ENCODE measurements around the gene TSPAN11.

Gene TSPAN11

DNA sequence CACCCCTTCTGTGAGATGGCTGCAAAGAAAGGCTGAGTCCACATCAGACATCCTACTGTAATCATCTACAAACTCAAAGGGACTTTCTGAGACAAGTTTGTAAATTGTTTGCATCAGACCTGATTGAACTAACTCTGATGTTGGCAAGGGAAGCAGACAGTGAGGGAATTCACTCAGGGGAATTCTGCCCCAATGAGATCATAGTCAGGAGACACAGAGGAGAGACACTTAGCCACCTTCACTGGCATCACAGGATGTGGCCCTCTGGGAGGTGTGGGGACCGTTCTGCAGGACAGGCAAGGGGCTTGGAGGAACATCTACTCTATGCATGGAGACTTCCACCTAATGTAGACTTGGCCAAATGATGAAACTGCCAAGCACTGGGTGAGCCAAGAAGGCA lies 76.5 kb downstream of the TSPAN11 start:
- Histone ChIP-seq H3K27ac (replicated peaks; ENCODE audit: low read length) (no peak overlapping the region), H4K91ac (ENCODE audit: low read depth, low read length, poor library complexity) (no peak overlapping the region), H3K18ac (ENCODE audit: low read length) (no peak overlapping the region), H3K4me2 (ENCODE audit: insufficient read depth, low read length, poor library complexity, severe bottlenecking) (no peak overlapping the region), H3K4me3 (ENCODE audit: low read length in 2 of 2) (no peak overlapping the region), H3K36me3 (replicated peaks in 1 of 2; ENCODE audit: control insufficient read depth in 2 of 2, insufficient read depth in 2 of 2, low read length in 2 of 2) (no peaks in the 10 kb centered on the region), H3K9ac (ENCODE audit: low read depth, low read length, poor library complexity) (no peak overlapping the region), H3K79me1 (ENCODE audit: low read depth, low read length) (no peaks in the 10 kb centered on the region), H4K8ac (ENCODE audit: low read depth, low read length) (no peak overlapping the region), H3K4me1 (ENCODE audit: control insufficient read depth in 2 of 2, insufficient read depth in 1 of 2, low read depth in 1 of 2, low read length in 2 of 2) (peaks cover 0 to 3% of the 10 kb centered on the region in 2 donors), H3K23ac (ENCODE audit: low read depth, low read length, poor library complexity) (no peak overlapping the region), H2AFZ (ENCODE audit: low read length) (no peak overlapping the region), H2AK5ac (ENCODE audit: low read depth, low read length) (no peak overlapping the region), H3K4ac (ENCODE audit: low read length) (no peak overlapping the region), H2BK120ac (ENCODE audit: low read depth, low read length) (no peak overlapping the region), H2BK5ac (ENCODE audit: low read length) (no peak overlapping the region), H2BK12ac (ENCODE audit: low read length) (no peak overlapping the region), H3K27me3 (ENCODE audit: control insufficient read depth in 3 of 3, insufficient read depth in 3 of 3, low read depth in 1 of 3, low read length in 3 of 3) (peaks cover 0 to 2% (median 0%) of the 10 kb centered on the region in 3 experiments), H3K14ac (ENCODE audit: low read length) (no peak overlapping the region), H3K9me3 (replicated peaks in 1 of 2; ENCODE audit: control insufficient read depth in 2 of 2, insufficient read depth in 1 of 2, low read depth in 1 of 2, low read length in 2 of 2) (no peaks in the 10 kb centered on the region), H2BK15ac (ENCODE audit: low read length) (no peak overlapping the region)
- no peak for DNase-seq (ENCODE audit: low spot score)
- no CpG with 5 or more reads among the region's 1 CpG for WGBS, 2 donors (ENCODE audit: extremely low coverage in 2 of 2, insufficient read length in 2 of 2, insufficient replicate concordance in 1 of 2)

DNA sequence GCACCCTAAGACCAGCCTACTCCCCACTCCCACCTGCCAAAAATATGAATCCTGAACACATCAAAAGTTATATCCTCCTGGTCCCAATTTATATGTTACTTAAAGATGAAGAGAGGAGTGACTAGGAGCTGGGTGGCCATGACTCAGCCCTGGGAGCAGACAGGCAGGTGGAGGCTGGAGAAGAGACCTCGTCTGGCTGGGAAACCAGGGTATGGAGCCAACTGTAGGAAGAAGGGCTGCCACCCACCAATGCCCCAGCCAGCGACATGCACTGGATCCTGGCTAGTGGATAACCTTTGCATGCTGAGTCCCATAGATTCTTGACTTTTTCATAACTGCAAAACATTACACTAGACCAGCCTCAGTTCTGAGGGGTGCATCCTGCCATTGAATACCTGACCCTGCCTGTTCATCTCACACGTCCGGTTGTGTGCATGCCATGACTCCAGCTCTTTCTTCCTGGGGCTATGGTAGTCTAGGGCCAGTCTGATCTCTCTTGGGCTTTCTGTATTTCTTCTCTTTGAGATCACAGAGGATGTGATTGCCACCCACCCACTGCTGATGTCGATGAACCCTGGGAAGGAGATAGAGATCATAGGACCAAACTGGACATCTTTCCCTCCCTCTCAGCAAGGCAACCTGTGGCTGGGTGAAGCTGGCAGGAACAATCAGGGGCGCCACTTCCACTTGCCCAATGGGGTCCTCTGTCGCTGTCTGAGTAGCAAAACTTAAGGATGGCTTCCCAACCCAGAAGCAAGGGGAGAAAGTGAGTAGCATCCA lies 77.5 kb downstream of the TSPAN11 start:
- H3K9ac ChIP-seq (ENCODE audit: low read depth, low read length, poor library complexity), result no peak overlapping the region
- H2BK12ac ChIP-seq (ENCODE audit: low read length), result no peak overlapping the region
- H2AK5ac ChIP-seq (ENCODE audit: low read depth, low read length), result peak overlapping the region; percentile 42
- no peak overlapping the region for H3K23ac ChIP-seq (ENCODE audit: low read depth, low read length, poor library complexity)
- WGBS, 2 donors (ENCODE audit: extremely low coverage in 2 of 2, insufficient read length in 2 of 2, insufficient replicate concordance in 1 of 2), result no CpG with 5 or more reads among the region's 7 CpGs
- H3K4me1 ChIP-seq (ENCODE audit: control insufficient read depth in 2 of 2, insufficient read depth in 1 of 2, low read depth in 1 of 2, low read length in 2 of 2), result peaks cover 0 to 3% of the 10 kb centered on the region in 2 donors
- no peak overlapping the region for H3K4ac ChIP-seq (ENCODE audit: low read length)
- peak overlapping the region; percentile 18 for H3K18ac ChIP-seq (ENCODE audit: low read length)
- H3K14ac ChIP-seq (ENCODE audit: low read length), result no peak overlapping the region
- DNase-seq (ENCODE audit: low spot score), result no peak
- no peak overlapping the region for H2BK15ac ChIP-seq (ENCODE audit: low read length)
- H3K27ac ChIP-seq (replicated peaks; ENCODE audit: low read length), result no peak overlapping the region
- no peak overlapping the region for H2BK120ac ChIP-seq (ENCODE audit: low read depth, low read length)
- H3K36me3 ChIP-seq (replicated peaks in 1 of 2; ENCODE audit: control insufficient read depth in 2 of 2, insufficient read depth in 2 of 2, low read length in 2 of 2), result no peaks in the 10 kb centered on the region
- no peak overlapping the region for H3K4me2 ChIP-seq (ENCODE audit: insufficient read depth, low read length, poor library complexity, severe bottlenecking)
- H3K27me3 ChIP-seq (ENCODE audit: control insufficient read depth in 3 of 3, insufficient read depth in 3 of 3, low read depth in 1 of 3, low read length in 3 of 3), result peaks cover 0 to 2% (median 0%) of the 10 kb centered on the region in 3 experiments
- H3K9me3 ChIP-seq (replicated peaks in 1 of 2; ENCODE audit: control insufficient read depth in 2 of 2, insufficient read depth in 1 of 2, low read depth in 1 of 2, low read length in 2 of 2), result no peaks in the 10 kb centered on the region
- H2AFZ ChIP-seq (ENCODE audit: low read length), result no peak overlapping the region
- no peak overlapping the region for H4K8ac ChIP-seq (ENCODE audit: low read depth, low read length)
- no peak overlapping the region for H3K4me3 ChIP-seq (ENCODE audit: low read length in 2 of 2)
- no peak overlapping the region for H4K91ac ChIP-seq (ENCODE audit: low read depth, low read length, poor library complexity)
- no peaks in the 10 kb centered on the region for H3K79me1 ChIP-seq (ENCODE audit: low read depth, low read length)
- H2BK5ac ChIP-seq (ENCODE audit: low read length), result peak overlapping the region; percentile 54

DNA sequence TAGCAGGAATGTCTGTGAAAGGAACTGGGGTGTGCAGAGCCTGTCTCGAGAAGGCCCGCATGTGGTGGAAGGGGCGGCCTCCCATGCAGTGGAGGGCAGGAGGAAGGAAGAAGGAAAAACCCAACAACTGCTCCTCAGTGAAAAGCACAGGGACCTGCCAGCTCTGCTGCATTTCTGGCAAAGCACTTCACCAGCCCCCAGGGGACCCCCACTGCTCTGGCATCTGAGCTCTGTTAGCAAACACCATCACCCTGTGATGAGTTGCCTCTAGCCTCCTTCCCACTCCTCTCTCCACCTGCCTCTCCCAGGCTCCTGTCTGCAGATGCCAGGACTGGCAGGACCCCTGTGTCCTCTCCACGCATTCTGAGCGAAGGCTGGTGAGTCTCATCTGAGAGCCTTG lies 78.1 kb downstream of the TSPAN11 start:
- Histone ChIP-seq H3K4ac (ENCODE audit: low read length) (no peak overlapping the region), H3K23ac (ENCODE audit: low read depth, low read length, poor library complexity) (no peak overlapping the region), H3K4me3 (ENCODE audit: low read length in 2 of 2) (no peak overlapping the region), H2AK5ac (ENCODE audit: low read depth, low read length) (peak overlapping the region; percentile 42), H2BK12ac (ENCODE audit: low read length) (no peak overlapping the region), H3K18ac (ENCODE audit: low read length) (peak overlapping the region; percentile 13), H3K9me3 (replicated peaks in 1 of 2; ENCODE audit: control insufficient read depth in 2 of 2, insufficient read depth in 1 of 2, low read depth in 1 of 2, low read length in 2 of 2) (no peaks in the 10 kb centered on the region), H3K36me3 (replicated peaks in 1 of 2; ENCODE audit: control insufficient read depth in 2 of 2, insufficient read depth in 2 of 2, low read length in 2 of 2) (no peaks in the 10 kb centered on the region), H3K4me2 (ENCODE audit: insufficient read depth, low read length, poor library complexity, severe bottlenecking) (no peak overlapping the region), H3K9ac (ENCODE audit: low read depth, low read length, poor library complexity) (no peak overlapping the region), H3K14ac (ENCODE audit: low read length) (no peak overlapping the region), H2BK120ac (ENCODE audit: low read depth, low read length) (no peak overlapping the region), H2BK5ac (ENCODE audit: low read length) (peak overlapping the region; percentile 54), H2BK15ac (ENCODE audit: low read length) (no peak overlapping the region), H3K79me1 (ENCODE audit: low read depth, low read length) (no peaks in the 10 kb centered on the region), H4K91ac (ENCODE audit: low read depth, low read length, poor library complexity) (no peak overlapping the region), H3K27me3 (ENCODE audit: control insufficient read depth in 3 of 3, insufficient read depth in 3 of 3, low read depth in 1 of 3, low read length in 3 of 3) (peaks cover 0 to 2% (median 0%) of the 10 kb centered on the region in 3 experiments), H3K4me1 (ENCODE audit: control insufficient read depth in 2 of 2, insufficient read depth in 1 of 2, low read depth in 1 of 2, low read length in 2 of 2) (peaks cover 0 to 3% of the 10 kb centered on the region in 2 donors), H3K27ac (replicated peaks; ENCODE audit: low read length) (no peak overlapping the region), H2AFZ (ENCODE audit: low read length) (no peak overlapping the region), H4K8ac (ENCODE audit: low read depth, low read length) (no peak overlapping the region)
- no CpG with 5 or more reads among the region's 5 CpGs for WGBS, 2 donors (ENCODE audit: extremely low coverage in 2 of 2, insufficient read length in 2 of 2, insufficient replicate concordance in 1 of 2)
- DNase-seq (ENCODE audit: low spot score), result no peak

DNA sequence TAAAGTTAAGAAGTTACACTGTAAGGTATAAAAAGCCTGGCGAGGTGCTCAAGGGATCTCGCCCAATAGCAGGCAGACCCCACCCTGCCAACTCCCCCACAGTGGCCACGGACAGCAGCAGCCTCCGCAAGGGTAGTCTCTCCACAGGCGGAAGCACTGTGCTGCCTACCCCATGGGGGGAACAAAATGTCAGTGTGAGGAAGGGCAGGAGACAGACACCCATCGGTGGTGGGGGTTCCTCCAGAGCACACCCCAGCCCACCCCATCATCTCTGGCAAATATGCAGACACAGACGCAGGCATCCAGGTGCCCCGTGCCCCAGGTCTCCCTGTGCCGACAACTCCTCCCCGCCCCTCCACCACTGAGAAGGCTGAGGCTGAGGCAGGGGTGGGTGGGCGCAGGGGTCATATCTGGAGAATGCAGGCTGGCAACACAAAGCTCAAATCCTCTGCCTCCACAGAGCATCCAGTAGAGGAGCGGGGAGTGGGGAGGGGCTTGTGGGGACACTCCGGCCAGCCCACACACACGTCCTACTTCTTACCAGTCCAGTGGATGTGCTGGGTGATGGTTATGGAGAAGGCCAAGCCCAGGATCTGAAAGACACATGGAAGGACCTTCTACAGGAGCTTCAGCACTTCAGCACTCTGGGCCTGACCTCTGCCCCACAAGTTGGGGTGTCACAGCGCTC lies 78.9 kb downstream of the TSPAN11 start:
- WGBS, 2 donors (ENCODE audit: extremely low coverage in 2 of 2, insufficient read length in 2 of 2, insufficient replicate concordance in 1 of 2), result no CpG with 5 or more reads among the region's 15 CpGs
- Histone ChIP-seq H3K4me1 (ENCODE audit: control insufficient read depth in 2 of 2, insufficient read depth in 1 of 2, low read depth in 1 of 2, low read length in 2 of 2) (peaks cover 0 to 1% of the 10 kb centered on the region in 2 donors), H3K23ac (ENCODE audit: low read depth, low read length, poor library complexity) (peak overlapping the region; percentile 25), H4K91ac (ENCODE audit: low read depth, low read length, poor library complexity) (no peak overlapping the region), H3K4me3 (ENCODE audit: low read length in 2 of 2) (no peak overlapping the region), H3K9me3 (replicated peaks in 1 of 2; ENCODE audit: control insufficient read depth in 2 of 2, insufficient read depth in 1 of 2, low read depth in 1 of 2, low read length in 2 of 2) (no peaks in the 10 kb centered on the region), H2AK5ac (ENCODE audit: low read depth, low read length) (peak overlapping the region; percentile 34), H3K4me2 (ENCODE audit: insufficient read depth, low read length, poor library complexity, severe bottlenecking) (no peak overlapping the region), H3K18ac (ENCODE audit: low read length) (peak overlapping the region; percentile 36), H3K27me3 (ENCODE audit: control insufficient read depth in 3 of 3, insufficient read depth in 3 of 3, low read depth in 1 of 3, low read length in 3 of 3) (peaks cover 0 to 2% (median 0%) of the 10 kb centered on the region in 3 experiments), H3K9ac (ENCODE audit: low read depth, low read length, poor library complexity) (no peak overlapping the region), H3K36me3 (replicated peaks in 1 of 2; ENCODE audit: control insufficient read depth in 2 of 2, insufficient read depth in 2 of 2, low read length in 2 of 2) (no peaks in the 10 kb centered on the region), H3K4ac (ENCODE audit: low read length) (no peak overlapping the region), H3K14ac (ENCODE audit: low read length) (no peak overlapping the region), H2BK5ac (ENCODE audit: low read length) (no peak overlapping the region), H3K27ac (replicated peaks; ENCODE audit: low read length) (no peak overlapping the region), H2AFZ (ENCODE audit: low read length) (no peak overlapping the region), H3K79me1 (ENCODE audit: low read depth, low read length) (no peaks in the 10 kb centered on the region), H2BK120ac (ENCODE audit: low read depth, low read length) (no peak overlapping the region), H4K8ac (ENCODE audit: low read depth, low read length) (no peak overlapping the region), H2BK15ac (ENCODE audit: low read length) (no peak overlapping the region), H2BK12ac (ENCODE audit: low read length) (no peak overlapping the region)
- no peak for DNase-seq (ENCODE audit: low spot score)

Measured in neuronal stem cell (in vitro differentiated cells).